GM18951 (cell line): Measurements from ENCODE around the gene NBPF3.
"Not testable (repeated sequence)": the region's sequence is repeated elsewhere in the genome, so short reads cannot be mapped to it uniquely, and the experiment has no call there.

ENCODE experiments used
- POLR2A ChIP-seq: IDR thresholded peaks from 4 replicates; pipeline ENCODE4 v1.6.1; 2011; ENCODE audit warnings: mild to moderate bottlenecking; ENCODE audit not compliant: insufficient read length, insufficient read depth; ENCODE audit errors: extremely low read depth
- in situ Hi-C: fragments of 300-500 bp; cut with MboI; formaldehyde crosslinking; loops from one replicate; pipeline ENCODE4 v1.12.0; 2022; ENCODE audit warnings: low sequenced_read_pairs, mixed read lengths, inconsistent platforms; ENCODE audit not compliant: unreplicated experiment

NBPF3 gene

GRCh38 chr1:21511579-21512522, 71.9 kb downstream of the NBPF3 start:
- TF ChIP-seq POLR2A = no peak
- in situ Hi-C loops = no loop called here

DNA sequence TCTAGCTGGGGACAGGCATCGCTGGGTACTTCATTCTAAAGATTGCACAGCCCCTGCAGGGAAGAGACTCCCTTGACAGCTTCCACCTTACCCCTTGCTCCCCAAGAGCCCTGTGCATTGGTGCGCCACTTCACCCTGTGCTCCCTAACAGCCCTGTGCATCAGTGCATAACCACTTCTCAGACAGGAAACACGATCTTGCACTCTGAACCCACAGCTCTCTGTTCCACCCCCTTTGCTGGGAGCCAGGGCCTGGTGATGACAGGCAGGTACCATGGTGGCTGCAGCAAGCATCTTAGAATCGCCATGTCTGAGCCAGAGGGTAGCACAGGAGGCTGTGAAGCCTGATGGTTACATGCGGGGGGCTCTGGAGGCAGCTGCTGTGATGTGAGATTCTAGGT, 74.3 kb downstream of the NBPF3 start:
- in situ Hi-C loops = no loop called here

GRCh38 chr1:21517161-21517589, 77.2 kb downstream of the NBPF3 start:
- no peak for TF ChIP-seq POLR2A
- in situ Hi-C loops = no loop called here

More for the DNA sequence above, 74.3 kb downstream of the NBPF3 start:
- no peak for TF ChIP-seq POLR2A

- in situ Hi-C loops = no loop called here
- TF ChIP-seq POLR2A = no peak
Measured at GRCh38 chr1:21517660-21518480, 77.9 kb downstream of the NBPF3 start.

DNA sequence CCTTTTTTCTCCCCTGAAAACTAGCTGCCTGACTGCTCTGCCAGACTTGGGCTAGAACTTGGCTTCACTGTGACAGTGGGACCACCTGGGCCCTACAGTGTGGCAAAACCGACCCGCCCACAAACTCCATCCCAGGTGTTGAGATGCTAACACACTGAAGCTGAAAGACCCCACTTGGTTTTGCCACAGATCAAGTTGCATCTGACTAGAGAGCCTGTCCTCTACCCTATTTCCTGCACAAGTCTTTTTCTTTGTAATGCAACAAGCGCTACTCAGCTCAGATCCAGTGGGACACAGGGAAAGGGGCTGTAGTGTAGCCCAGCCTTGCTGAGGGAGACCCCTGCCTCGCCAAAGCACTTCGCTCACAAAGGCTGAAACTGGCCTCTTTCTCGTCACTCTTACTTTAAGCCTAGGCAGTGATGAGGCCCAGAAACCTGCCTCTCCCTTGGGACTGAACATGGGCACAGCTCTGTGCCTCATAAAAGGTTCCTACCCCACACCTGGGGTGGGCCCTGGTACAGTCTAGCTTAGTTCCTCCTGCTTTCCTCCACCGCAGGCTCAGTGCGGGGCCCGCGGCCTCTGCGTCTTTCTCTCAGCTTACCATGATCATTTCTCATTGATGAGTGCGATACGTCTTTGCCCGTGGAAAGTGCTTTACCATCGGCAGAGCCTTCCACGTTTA, 79.0 kb downstream of the NBPF3 start:
- no peak for TF ChIP-seq POLR2A
- in situ Hi-C loops = no loop called here

DNA sequence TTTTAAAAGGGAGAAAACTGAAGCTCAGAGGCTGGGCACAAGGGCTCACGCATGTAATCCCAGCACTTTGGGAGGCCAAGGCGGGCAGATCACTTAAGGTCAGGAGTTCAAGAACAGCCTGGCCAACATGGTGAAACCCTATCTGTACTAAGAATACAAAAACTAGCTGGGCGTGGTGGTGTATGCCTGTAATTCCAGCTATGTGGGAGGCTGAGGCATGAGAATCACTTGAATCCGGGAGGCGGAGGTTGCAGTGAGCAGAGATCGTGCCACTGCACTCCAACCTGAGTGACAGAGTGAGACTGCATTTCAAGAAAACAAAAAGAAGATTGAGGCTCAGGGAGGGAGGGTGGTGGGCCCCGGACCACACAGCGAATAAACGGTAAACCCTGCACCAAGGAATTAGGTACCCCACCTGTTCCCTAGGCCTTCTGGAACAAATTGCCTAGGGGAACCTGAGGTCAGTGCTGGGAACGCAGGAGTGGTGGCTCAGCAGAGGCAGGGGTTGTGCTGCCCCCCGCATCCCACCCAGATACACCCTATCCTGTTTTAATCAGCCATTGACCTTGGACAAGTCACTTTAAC, 79.6 kb downstream of the NBPF3 start:
- in situ Hi-C loops = not testable (repeated sequence)

GRCh38 chr1:21520899-21521716, 81.2 kb downstream of the NBPF3 start:
- in situ Hi-C loops = no loop called here
- no peak for TF ChIP-seq POLR2A

DNA sequence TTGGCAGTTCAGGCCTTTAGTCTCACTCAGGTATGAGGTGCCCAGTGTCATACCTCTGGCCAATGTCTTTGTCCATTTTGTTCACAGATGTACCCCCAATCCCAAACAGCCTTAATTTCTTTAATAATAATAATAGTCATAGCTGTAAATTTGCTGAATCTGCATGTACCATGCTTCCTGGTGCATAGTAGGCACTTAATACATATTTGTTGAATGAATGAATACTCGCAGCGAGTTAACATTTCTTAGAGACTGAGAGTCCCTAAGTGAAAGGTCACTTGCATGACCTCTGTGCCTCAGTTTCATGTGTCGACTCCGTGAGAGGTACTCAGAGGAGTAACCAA, 81.8 kb downstream of the NBPF3 start:
- in situ Hi-C loops = no loop called here
- TF ChIP-seq POLR2A = no peak

- no peak for TF ChIP-seq POLR2A
- in situ Hi-C loops = no loop called here
Measured at GRCh38 chr1:21522525-21523038, 82.6 kb downstream of the NBPF3 start.

- no peak for TF ChIP-seq POLR2A
- in situ Hi-C loops = no loop called here
Measured at GRCh38 chr1:21523297-21523813, 83.4 kb downstream of the NBPF3 start.

DNA sequence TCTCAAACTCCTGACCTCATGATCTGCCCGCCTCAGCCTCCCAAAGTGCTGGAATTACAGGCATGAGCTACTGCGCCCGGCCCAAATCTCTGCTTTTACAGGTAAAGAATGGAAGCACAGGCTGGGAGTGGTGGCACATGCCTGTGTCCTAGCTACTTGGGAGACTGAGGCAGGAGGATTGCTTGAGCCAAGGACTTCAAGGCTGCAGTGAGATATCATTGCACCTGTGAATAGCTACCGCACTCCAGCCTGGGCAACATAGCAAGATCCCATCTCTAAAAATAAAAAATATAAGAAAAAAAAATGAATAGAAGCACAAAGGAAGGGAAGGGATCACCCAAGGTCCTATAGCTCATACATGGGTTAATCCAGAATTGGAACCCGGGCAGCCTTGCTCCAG, 84.3 kb downstream of the NBPF3 start:
- no peak for TF ChIP-seq POLR2A
- in situ Hi-C loops = no loop called here
